HFF-Myc (cell line): Measurements from ENCODE around the gene ZKSCAN5.
A peak's percentile ranks its signal among the peaks of the same experiment; 100 is the strongest.

Experiments used
- DNase-seq: peaks from one replicate; pipeline ENCODE4 v3.0.0-alpha.2; 2011; ENCODE audit warnings: low read depth; ENCODE audit errors: extremely low read depth
- H3K4me3 ChIP-seq: replicated peaks from 2 replicates; pipeline ENCODE4 v1.5.1; 2011; ENCODE audit warnings: low read depth, mild to moderate bottlenecking, control low read depth, low read length
- CTCF ChIP-seq: IDR thresholded peaks from 2 replicates; pipeline ENCODE4 v1.5.1; 2012; ENCODE audit warnings: mild to moderate bottlenecking, low read depth, low read length, control low read depth; ENCODE audit errors: missing control alignments

The ZKSCAN5 gene

GRCh38 chr7:99551767-99552463, 47.5 kb downstream of the ZKSCAN5 start, which contains the start of gene FAM200A:
Gene FAM200A (minus strand): TSS chr7:99552114. CDS start chr7:99548407, 3,707 bp downstream.
- H3K4me3 ChIP-seq: peak within 1 kb of the TSS; percentile 85
- TF ChIP-seq CTCF: no peak
- peak; percentile 84 for DNase-seq

GRCh38 chr7:99553039-99553438, 48.6 kb downstream of the ZKSCAN5 start:
- no peak for TF ChIP-seq CTCF
- DNase-seq: no peak

GRCh38 chr7:99554939-99555338, 50.5 kb downstream of the ZKSCAN5 start:
- H3K4me3 ChIP-seq: no peak overlapping the region
- TF ChIP-seq CTCF: no peak
- DNase-seq: no peak

More at GRCh38 chr7:99553039-99553438, 48.6 kb downstream of the ZKSCAN5 start:
- H3K4me3 ChIP-seq: no peak overlapping the region

GRCh38 chr7:99557196-99557607, 52.7 kb downstream of the ZKSCAN5 start:
- no peak for TF ChIP-seq CTCF
- peak overlapping the region; percentile 91 for H3K4me3 ChIP-seq
- no peak for DNase-seq

GRCh38 chr7:99557940-99558305, 53.5 kb downstream of the ZKSCAN5 start:
- no peak for DNase-seq
- H3K4me3 ChIP-seq: peak overlapping the region; percentile 91
- no peak for TF ChIP-seq CTCF

GRCh38 chr7:99558306-99559174, 54.1 kb downstream of the ZKSCAN5 start, which contains the start of gene ZNF655:
Gene ZNF655 (plus strand): TSS chr7:99558642. CDS start chr7:99560560, 1,918 bp downstream.
- peak within 1 kb of the TSS; percentile 91 for H3K4me3 ChIP-seq
- no peak for TF ChIP-seq CTCF

More at GRCh38 chr7:99558306-99559174, 54.1 kb downstream of the ZKSCAN5 start, which contains the start of gene ZNF655:
- DNase-seq: no peak
